HG03135 (cell line): Measurements from ENCODE around the gene NSMCE4A.
"Not testable (repeated sequence)": the region's sequence is repeated elsewhere in the genome, so short reads cannot be mapped to it uniquely, and the experiment has no call there.

Experiments used
- ATAC-seq: cut with Tn5 transposase; IDR thresholded peaks from one replicate; pipeline ENCODE4 v1.9.1; 2021; ENCODE audit warnings: mild to moderate bottlenecking, moderate library complexity; ENCODE audit not compliant: unreplicated experiment

The NSMCE4A gene

GRCh38 chr10:121974535-121975294, at the start of gene NSMCE4A:
Gene NSMCE4A (minus strand): TSS chr10:121975217. CDS start chr10:121975165, 52 bp downstream.
- ATAC-seq = peak; percentile 78

- ATAC-seq = not testable (repeated sequence)
Observed at GRCh38 chr10:122023257-122023656, 48.2 kb upstream of the NSMCE4A start.

- no peak for ATAC-seq
Observed at GRCh38 chr10:122022276-122022675, 47.3 kb upstream of the NSMCE4A start.

- ATAC-seq = no peak
Observed at GRCh38 chr10:122021828-122022227, 46.8 kb upstream of the NSMCE4A start.

GRCh38 chr10:122021379-122021778, 46.4 kb upstream of the NSMCE4A start:
- no peak for ATAC-seq

- no peak for ATAC-seq
Observed at GRCh38 chr10:122020226-122020625, 45.2 kb upstream of the NSMCE4A start.

GRCh38 chr10:122019414-122019975, 44.5 kb upstream of the NSMCE4A start:
- no peak for ATAC-seq

GRCh38 chr10:122018951-122019413, 44.0 kb upstream of the NSMCE4A start:
- no peak for ATAC-seq

GRCh38 chr10:122018491-122018890, 43.5 kb upstream of the NSMCE4A start:
- ATAC-seq = no peak

GRCh38 chr10:122017926-122018325, 42.9 kb upstream of the NSMCE4A start:
- ATAC-seq = not testable (repeated sequence)

GRCh38 chr10:122014652-122015248, 39.7 kb upstream of the NSMCE4A start:
- no peak for ATAC-seq

- ATAC-seq = no peak
Observed at GRCh38 chr10:122013311-122013780, 38.3 kb upstream of the NSMCE4A start.

GRCh38 chr10:122012731-122013130, 37.7 kb upstream of the NSMCE4A start:
- ATAC-seq = no peak

GRCh38 chr10:122010405-122011050, 35.5 kb upstream of the NSMCE4A start:
- ATAC-seq = no peak

- no peak for ATAC-seq
Observed at GRCh38 chr10:122007415-122007814, 32.4 kb upstream of the NSMCE4A start.

GRCh38 chr10:122001698-122002097, 26.7 kb upstream of the NSMCE4A start:
- no peak for ATAC-seq

- no peak for ATAC-seq
Observed at GRCh38 chr10:121999301-121999700, 24.3 kb upstream of the NSMCE4A start.

GRCh38 chr10:121998462-121998861, 23.4 kb upstream of the NSMCE4A start:
- ATAC-seq = no peak

- no peak for ATAC-seq
Observed at GRCh38 chr10:121994429-121994941, 19.5 kb upstream of the NSMCE4A start.

GRCh38 chr10:121991727-121992126, 16.7 kb upstream of the NSMCE4A start:
- ATAC-seq = not testable (repeated sequence)

- ATAC-seq = no peak
Observed at GRCh38 chr10:121990015-121990677, 15.1 kb upstream of the NSMCE4A start.
